Psoas muscle (tissue), 8 donors: ENCODE data around the gene KANSL1. TPM values are rescaled to one million over a fixed set of nuclear protein-coding genes. Genes with fewer than 3 reads are reported as not detected.

Experiments used
- ATAC-seq, 4 donors: fragments of 200-7000 bp; cut with Tn5 transposase; one replicate each; pipeline ENCODE4 v1.9.1; 2020; ENCODE audit warnings: moderate library complexity in 3 of 4, mild to moderate bottlenecking in 2 of 4
- DNase-seq, 2 donors: peaks; one replicate each; pipeline ENCODE4 v3.0.0-alpha.2; 2020
- H3K27ac ChIP-seq: fragments of 200-600 bp; one replicate; pipeline ENCODE4 v1.8.0; 2022
- H3K27me3 ChIP-seq, 3 donors: fragments of 200-600 bp in 1 of 3; one replicate each; pipeline versions ENCODE4 v1.6.1 to v1.8.0; 2013 to 2022; ENCODE audit warnings: low read length in 2 of 3, mild to moderate bottlenecking in 2 of 3, moderate library complexity in 1 of 3; ENCODE audit not compliant: insufficient read depth in 3 of 3
- H3K36me3 ChIP-seq, 2 donors: fragments of 200-600 bp in 1 of 2; one replicate each; pipeline versions ENCODE4 v1.6.1 to v1.8.0; 2013 to 2022; ENCODE audit warnings: low read depth in 1 of 2, mild to moderate bottlenecking in 1 of 2, moderate library complexity in 1 of 2; ENCODE audit not compliant: insufficient read depth in 1 of 2
- H3K4me1 ChIP-seq: fragments of 200-600 bp; one replicate; pipeline ENCODE4 v1.8.0; 2022
- H3K4me3 ChIP-seq: fragments of 200-600 bp; one replicate; pipeline ENCODE4 v1.8.0; 2022; ENCODE audit warnings: mild to moderate bottlenecking
- H3K9me3 ChIP-seq: fragments of 200-600 bp; one replicate; pipeline ENCODE4 v1.8.0; 2022
- WGBS, 3 donors: extraction: QIAGEN DNeasy Blood & Tissue Kit; methylation state at CpG; one replicate each; pipeline versions ENCODE4 v1.1.6 to v1.1.7; 2013; 5-methylcytosine and 5-hydroxymethylcytosine counted together
- intact Hi-C, 2 donors: fragments of 100-400 bp; cut with DNase I; formaldehyde crosslinking; loops; one replicate each; pipeline versions ENCODE4 v1.11.0 to v1.14.2; 2022
- polyA plus RNA-seq, 3 donors: library from polyadenylated mRNA; stranded (reverse); fragments of 200-250 nt; gene quantifications; one replicate each; pipeline ENCODE4 v1.2.3, GENCODE V29; 2013
- total RNA-seq, 4 donors: library from RNA; stranded (reverse); fragmentation: NEBNext Ultra II Directional in 2 of 4; extraction: Animal tissue kit (Norgen Biotek cat#: 25700) in 2 of 4; gene quantifications; one replicate each; pipeline versions ENCODE4 v1.2.1 to v1.2.4, GENCODE V29; 2021 to 2023
- TF ChIP-seq, protein P1 (sequence below): fragments of 200-600 bp; IDR thresholded peaks from one replicate; pipeline ENCODE4 v1.8.0; 2022; ENCODE audit warnings: antibody characterized with exemption
- donor health status: healthy with polysubstance abuse.
- donor health status: DM: no; HTN: no; CAD: no; lungs with moderate emphysema.
- donor health status: Bipolar disorder and iron deficiency.
- donor health status: healthy.
- donor health status: DM: yes; HTN: yes; CAD: no.
- donor health status: DM: no; HTN: no; CAD: no.
- donor health status: DM: no; HTN: no; CAD: no.
- donor health status: DM: yes; HTN: yes; CAD: no.

KANSL1 gene
- total and polyA plus RNA-seq, 7 donors: 6.9 to 37.5 (median 25.8) TPM

DNA sequence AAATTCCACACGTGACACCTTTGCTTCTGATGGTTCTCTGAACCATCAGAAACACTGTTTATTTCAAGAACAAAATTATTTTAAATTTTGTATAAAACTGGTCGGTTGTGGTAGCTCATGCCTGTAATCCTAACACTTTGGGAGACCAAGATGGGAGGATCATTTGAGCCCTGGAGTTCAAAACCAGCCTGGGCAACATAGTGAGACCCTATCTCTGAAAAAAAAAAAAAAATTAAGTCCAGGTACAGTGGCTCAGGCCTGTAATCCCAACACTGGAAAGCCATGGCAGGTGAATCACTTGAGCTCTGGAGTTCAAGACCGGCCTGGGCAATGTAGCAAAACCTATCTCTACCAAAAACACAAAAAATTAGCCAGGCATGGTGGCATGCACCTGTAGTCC is 8.3 kb upstream of the KANSL1 start:
- WGBS, 3 donors: 92 to 95% (median 94%) methylated on average over 3 of the region's 3 CpGs
- Histone ChIP-seq H3K27ac (no peak overlapping the region), H3K4me1 (peaks cover 17% of the 10 kb centered on the region), H3K36me3 (no peaks in the 10 kb centered on the region), H3K9me3 (no peaks in the 10 kb centered on the region), H3K4me3 (no peak overlapping the region), H3K27me3 (no peaks in the 10 kb centered on the region)
- intact Hi-C loops: no loop called here
- ATAC-seq (no peak), DNase-seq (no peak)
- TF ChIP-seq, protein P1, sequence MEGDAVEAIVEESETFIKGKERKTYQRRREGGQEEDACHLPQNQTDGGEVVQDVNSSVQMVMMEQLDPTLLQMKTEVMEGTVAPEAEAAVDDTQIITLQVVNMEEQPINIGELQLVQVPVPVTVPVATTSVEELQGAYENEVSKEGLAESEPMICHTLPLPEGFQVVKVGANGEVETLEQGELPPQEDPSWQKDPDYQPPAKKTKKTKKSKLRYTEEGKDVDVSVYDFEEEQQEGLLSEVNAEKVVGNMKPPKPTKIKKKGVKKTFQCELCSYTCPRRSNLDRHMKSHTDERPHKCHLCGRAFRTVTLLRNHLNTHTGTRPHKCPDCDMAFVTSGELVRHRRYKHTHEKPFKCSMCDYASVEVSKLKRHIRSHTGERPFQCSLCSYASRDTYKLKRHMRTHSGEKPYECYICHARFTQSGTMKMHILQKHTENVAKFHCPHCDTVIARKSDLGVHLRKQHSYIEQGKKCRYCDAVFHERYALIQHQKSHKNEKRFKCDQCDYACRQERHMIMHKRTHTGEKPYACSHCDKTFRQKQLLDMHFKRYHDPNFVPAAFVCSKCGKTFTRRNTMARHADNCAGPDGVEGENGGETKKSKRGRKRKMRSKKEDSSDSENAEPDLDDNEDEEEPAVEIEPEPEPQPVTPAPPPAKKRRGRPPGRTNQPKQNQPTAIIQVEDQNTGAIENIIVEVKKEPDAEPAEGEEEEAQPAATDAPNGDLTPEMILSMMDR: no peak

- ATAC-seq (no peak), DNase-seq (no peak)
- WGBS, 3 donors: 91 to 98% (median 96%) methylated on average over 7 of the region's 7 CpGs
- intact Hi-C loops: no loop called here
- Histone ChIP-seq H3K27ac (no peak overlapping the region), H3K4me3 (no peak overlapping the region), H3K27me3 (no peaks in the 10 kb centered on the region), H3K9me3 (no peaks in the 10 kb centered on the region), H3K36me3 (no peaks in the 10 kb centered on the region), H3K4me1 (peaks cover 19% of the 10 kb centered on the region)
- TF ChIP-seq, protein P1: no peak
Measured at GRCh38 chr17:46200197-46200596, 7.0 kb upstream of the KANSL1 start.

- Histone ChIP-seq H3K27me3 (no peaks in the 10 kb centered on the region), H3K9me3 (no peaks in the 10 kb centered on the region), H3K4me3 (no peak overlapping the region), H3K36me3 (no peaks in the 10 kb centered on the region), H3K4me1 (peaks cover 26% of the 10 kb centered on the region), H3K27ac (no peak overlapping the region)
- TF ChIP-seq, protein P1: no peak
- intact Hi-C loops: no loop called here
- ATAC-seq (no peak), DNase-seq (no peak)
Measured at GRCh38 chr17:46199379-46199778, 6.2 kb upstream of the KANSL1 start.

GRCh38 chr17:46198233-46198632 is 5.0 kb upstream of the KANSL1 start:
- H3K4me3 ChIP-seq: no peak overlapping the region
- no peaks in the 10 kb centered on the region for H3K27me3 ChIP-seq
- H3K9me3 ChIP-seq: no peaks in the 10 kb centered on the region
- 72 to 92% (median 73%) methylated on average over 1 of the region's 1 CpG for WGBS, 3 donors
- DNase-seq (no peak), ATAC-seq (no peak)
- TF ChIP-seq, protein P1: no peak
- H3K4me1 ChIP-seq: peaks cover 26% of the 10 kb centered on the region
- H3K27ac ChIP-seq: no peak overlapping the region
- H3K36me3 ChIP-seq: no peaks in the 10 kb centered on the region
- intact Hi-C loops: no loop called here

GRCh38 chr17:46197530-46197929 is 4.3 kb upstream of the KANSL1 start:
- no peak overlapping the region for H3K4me3 ChIP-seq
- TF ChIP-seq, protein P1: no peak
- no peak overlapping the region for H3K27ac ChIP-seq
- H3K9me3 ChIP-seq: no peaks in the 10 kb centered on the region
- 83 to 87% (median 84%) methylated on average over 6 of the region's 6 CpGs for WGBS, 3 donors
- intact Hi-C loops: no loop called here
- no peak for DNase-seq
- no peak for ATAC-seq
- H3K36me3 ChIP-seq: no peaks in the 10 kb centered on the region
- peaks cover 26% of the 10 kb centered on the region for H3K4me1 ChIP-seq
- no peaks in the 10 kb centered on the region for H3K27me3 ChIP-seq
